Loucy (cell line): ENCODE results near the gene FAM187B.

ENCODE experiments used
- H2AFZ ChIP-seq: fragments of 200-600 bp; sonication (generic); 2 replicates; pipeline ENCODE4 v1.6.0; 2016; ENCODE audit warnings: antibody characterized with exemption, mild to moderate bottlenecking, low read length, moderate library complexity
- H3F3A ChIP-seq: fragments of 200-600 bp; 2 replicates; pipeline ENCODE4 v1.6.0; 2016; ENCODE audit warnings: antibody characterized with exemption, low read depth, mild to moderate bottlenecking
- H3K27me3 ChIP-seq: fragments of 200-600 bp; sonication (generic); 2 replicates; pipeline ENCODE4 v1.6.1; 2014; ENCODE audit warnings: low read length, mild to moderate bottlenecking; ENCODE audit not compliant: insufficient read depth, poor library complexity, severe bottlenecking
- H3K36me3 ChIP-seq: fragments of 200-600 bp; sonication (generic); 2 replicates; pipeline ENCODE4 v1.6.1; 2016; ENCODE audit warnings: low read length; ENCODE audit not compliant: insufficient read depth
- H3K4me1 ChIP-seq: fragments of 200-600 bp; sonication (generic); 2 replicates; pipeline ENCODE4 v1.5.1; 2014; ENCODE audit warnings: low read length, mild to moderate bottlenecking; ENCODE audit not compliant: insufficient read depth, poor library complexity, severe bottlenecking
- H3K4me2 ChIP-seq: fragments of 200-600 bp; sonication (generic); 2 replicates; pipeline ENCODE4 v1.6.0; 2014; ENCODE audit warnings: antibody characterized with exemption, low read length, low read depth, mild to moderate bottlenecking; ENCODE audit not compliant: poor library complexity, severe bottlenecking
- H3K4me3 ChIP-seq: fragments of 200-600 bp; sonication (generic); 2 replicates; pipeline ENCODE4 v1.5.1; 2014; ENCODE audit warnings: low read length, mild to moderate bottlenecking, mixed read lengths; ENCODE audit not compliant: poor library complexity, severe bottlenecking
- H3K79me2 ChIP-seq: fragments of 200-600 bp; sonication (generic); 2 replicates; pipeline ENCODE4 v1.6.1; 2014; ENCODE audit warnings: low read length; ENCODE audit not compliant: insufficient read depth
- H3K9ac ChIP-seq: fragments of 200-600 bp; sonication (generic); 2 replicates; pipeline ENCODE4 v1.6.0; 2014; ENCODE audit warnings: mild to moderate bottlenecking, low read depth, low read length, moderate library complexity; ENCODE audit not compliant: poor library complexity, severe bottlenecking
- H3K9me2 ChIP-seq: fragments of 200-600 bp; sonication (generic); replicated peaks from 2 replicates; pipeline ENCODE4 v1.6.1; 2016; ENCODE audit warnings: low read depth, low read length, mixed read lengths
- H3K9me3 ChIP-seq: fragments of 200-600 bp; sonication (generic); 2 replicates; pipeline ENCODE4 v1.6.1; 2014; ENCODE audit warnings: mild to moderate bottlenecking, antibody characterized with exemption, low read length, low read depth; ENCODE audit not compliant: insufficient read depth
- H4K20me1 ChIP-seq: fragments of 200-600 bp; sonication (generic); 2 replicates; pipeline ENCODE4 v1.6.0; 2014; ENCODE audit warnings: antibody characterized with exemption, low read length, mild to moderate bottlenecking; ENCODE audit not compliant: insufficient read depth, poor library complexity, severe bottlenecking
- EZH2phosphoT487 ChIP-seq: fragments of 200-600 bp; IDR thresholded peaks from 2 replicates; pipeline ENCODE4 v1.6.1; 2018; ENCODE audit warnings: antibody characterized with exemption, mild to moderate bottlenecking, moderate library complexity, borderline replicate concordance
- TF ChIP-seq, protein P1 (sequence below): fragments of 200-600 bp; sonication (generic); conservative IDR thresholded peaks from 2 replicates; pipeline ENCODE4 v1.5.1; 2014; ENCODE audit warnings: mild to moderate bottlenecking, antibody characterized with exemption, low read length

FAM187B gene

DNA sequence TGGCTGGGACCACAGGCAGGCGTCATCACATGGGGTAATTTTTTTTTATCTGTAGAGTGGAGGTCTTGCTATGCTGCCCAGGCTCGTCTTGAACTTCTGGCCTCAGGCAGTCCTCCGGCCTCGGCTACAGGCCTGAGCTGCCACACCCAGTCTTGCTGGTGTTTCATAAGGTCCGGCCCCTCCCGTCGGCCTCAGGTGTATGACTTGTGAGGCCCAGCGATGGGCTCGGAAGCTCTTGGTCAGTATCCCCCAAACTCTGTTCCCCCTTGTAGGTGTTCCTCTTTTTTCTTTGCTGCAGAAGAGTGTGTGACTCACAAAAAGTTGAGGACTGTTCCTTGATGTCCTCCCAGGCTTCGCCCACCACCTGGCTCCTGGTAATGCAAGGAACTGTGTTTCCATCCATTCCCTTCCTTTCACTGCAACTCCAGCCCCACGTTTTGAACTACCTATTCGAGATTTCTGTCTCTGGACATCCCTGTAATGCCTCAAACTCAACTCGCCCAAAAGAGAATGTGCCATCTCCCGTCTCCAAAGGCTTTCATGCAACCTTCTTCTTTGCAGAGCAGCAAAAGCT is 45.2 kb upstream of the FAM187B start:
- peaks cover 29% of the 10 kb centered on the region for H3K79me2 ChIP-seq
- H3K27me3 ChIP-seq: no peaks in the 10 kb centered on the region
- H3K4me3 ChIP-seq: no peak overlapping the region
- no peak overlapping the region for H3K4me2 ChIP-seq
- TF ChIP-seq, protein P1, sequence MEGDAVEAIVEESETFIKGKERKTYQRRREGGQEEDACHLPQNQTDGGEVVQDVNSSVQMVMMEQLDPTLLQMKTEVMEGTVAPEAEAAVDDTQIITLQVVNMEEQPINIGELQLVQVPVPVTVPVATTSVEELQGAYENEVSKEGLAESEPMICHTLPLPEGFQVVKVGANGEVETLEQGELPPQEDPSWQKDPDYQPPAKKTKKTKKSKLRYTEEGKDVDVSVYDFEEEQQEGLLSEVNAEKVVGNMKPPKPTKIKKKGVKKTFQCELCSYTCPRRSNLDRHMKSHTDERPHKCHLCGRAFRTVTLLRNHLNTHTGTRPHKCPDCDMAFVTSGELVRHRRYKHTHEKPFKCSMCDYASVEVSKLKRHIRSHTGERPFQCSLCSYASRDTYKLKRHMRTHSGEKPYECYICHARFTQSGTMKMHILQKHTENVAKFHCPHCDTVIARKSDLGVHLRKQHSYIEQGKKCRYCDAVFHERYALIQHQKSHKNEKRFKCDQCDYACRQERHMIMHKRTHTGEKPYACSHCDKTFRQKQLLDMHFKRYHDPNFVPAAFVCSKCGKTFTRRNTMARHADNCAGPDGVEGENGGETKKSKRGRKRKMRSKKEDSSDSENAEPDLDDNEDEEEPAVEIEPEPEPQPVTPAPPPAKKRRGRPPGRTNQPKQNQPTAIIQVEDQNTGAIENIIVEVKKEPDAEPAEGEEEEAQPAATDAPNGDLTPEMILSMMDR: no peak
- TF ChIP-seq EZH2phosphoT487: no peak
- H3K9me3 ChIP-seq: no peaks in the 10 kb centered on the region
- peaks cover 14% of the 10 kb centered on the region for H4K20me1 ChIP-seq
- H3F3A ChIP-seq: no peaks in the 10 kb centered on the region
- peaks cover 11% of the 10 kb centered on the region for H3K4me1 ChIP-seq
- no peaks in the 10 kb centered on the region for H3K9me2 ChIP-seq
- no peak overlapping the region for H2AFZ ChIP-seq
- H3K36me3 ChIP-seq: peaks cover 29% of the 10 kb centered on the region; the same call in 1 of the 2 replicates
- no peak overlapping the region for H3K9ac ChIP-seq

DNA sequence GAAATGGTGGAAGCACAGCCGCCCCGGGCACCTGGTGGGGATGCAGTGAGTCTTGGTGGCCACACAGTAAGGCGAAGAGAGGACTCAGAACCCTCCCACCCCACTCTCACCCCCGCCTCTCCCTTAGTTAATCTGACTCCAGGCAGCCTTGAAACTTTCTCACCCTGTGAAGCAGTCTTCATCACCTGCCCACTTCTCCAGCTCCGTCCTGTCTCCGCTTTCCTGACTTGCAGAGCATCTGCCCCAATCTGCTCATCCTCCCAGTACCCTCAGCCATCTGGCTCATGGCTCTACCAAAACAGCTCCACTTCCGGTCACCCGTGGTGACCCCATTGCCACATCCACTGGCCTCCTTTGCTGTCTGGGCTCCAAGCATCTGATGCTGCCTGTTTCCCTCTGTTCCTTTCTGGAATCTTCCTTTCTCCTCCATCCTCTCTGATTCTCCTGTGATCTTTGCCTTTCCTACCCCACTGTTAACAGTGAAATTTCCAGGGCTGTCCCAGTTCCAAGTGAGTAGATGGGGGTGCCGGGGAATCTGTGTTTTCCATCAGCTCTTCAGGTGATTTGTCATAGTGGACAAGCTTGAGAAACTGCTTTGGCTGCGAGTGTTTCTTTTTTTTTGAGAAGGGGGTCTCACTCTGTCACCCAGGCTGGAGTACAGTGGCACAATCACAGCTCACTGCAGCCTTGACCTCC is 44.6 kb upstream of the FAM187B start:
- Histone ChIP-seq H3K4me3 (no peak overlapping the region), H3K4me2 (no peak overlapping the region), H3K9me3 (no peaks in the 10 kb centered on the region), H4K20me1 (peaks cover 14% of the 10 kb centered on the region), H3F3A (no peaks in the 10 kb centered on the region), H2AFZ (no peak overlapping the region), H3K27me3 (no peaks in the 10 kb centered on the region), H3K9me2 (no peaks in the 10 kb centered on the region), H3K79me2 (peaks cover 29% of the 10 kb centered on the region), H3K4me1 (peaks cover 11% of the 10 kb centered on the region), H3K36me3 (peaks cover 29% of the 10 kb centered on the region; the same call in 1 of the 2 replicates), H3K9ac (no peak overlapping the region)
- TF ChIP-seq EZH2phosphoT487: no peak
- TF ChIP-seq, protein P1: no peak

DNA sequence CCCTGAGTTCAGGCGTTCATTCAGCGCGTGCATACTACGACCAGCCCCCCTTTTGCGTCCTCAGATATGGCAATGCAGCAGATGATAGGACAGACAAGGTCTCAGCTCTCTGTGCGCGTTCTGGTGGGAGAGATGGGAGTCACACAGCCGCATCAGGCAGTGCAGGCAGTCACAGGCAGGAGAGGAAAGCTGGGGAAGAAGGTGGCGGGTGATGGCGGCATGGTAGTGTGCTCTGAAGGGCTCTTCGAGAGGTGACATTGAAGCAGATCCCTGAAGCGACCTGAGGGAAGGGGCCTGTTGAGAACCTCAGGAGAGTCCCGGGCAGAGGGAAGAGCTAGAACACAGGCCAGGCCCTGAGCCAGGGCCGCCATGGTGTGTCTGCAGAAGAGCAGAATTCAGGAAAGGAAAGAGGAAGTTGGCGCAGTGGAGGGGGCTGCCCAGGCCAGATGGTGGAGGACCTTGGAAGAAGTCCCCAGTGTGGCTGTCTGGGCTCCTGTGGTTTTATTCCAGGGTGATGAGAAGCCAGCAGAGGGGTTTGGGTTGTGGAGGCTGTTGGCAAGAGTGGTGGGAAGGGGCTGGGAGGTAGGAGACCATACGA is 43.7 kb upstream of the FAM187B start:
- H3K4me3 ChIP-seq: no peak overlapping the region
- no peaks in the 10 kb centered on the region for H3K9me2 ChIP-seq
- H3K27me3 ChIP-seq: no peaks in the 10 kb centered on the region
- H3K79me2 ChIP-seq: peaks cover 36% of the 10 kb centered on the region
- H3K36me3 ChIP-seq: peaks cover 29% of the 10 kb centered on the region; the same call in 1 of the 2 replicates
- H3K4me2 ChIP-seq: peak overlapping the region; percentile 16
- peaks cover 18% of the 10 kb centered on the region for H4K20me1 ChIP-seq
- H3K9ac ChIP-seq: no peak overlapping the region
- H3K4me1 ChIP-seq: peaks cover 11% of the 10 kb centered on the region
- no peaks in the 10 kb centered on the region for H3K9me3 ChIP-seq
- no peaks in the 10 kb centered on the region for H3F3A ChIP-seq
- TF ChIP-seq, protein P1: no peak
- no peak for TF ChIP-seq EZH2phosphoT487
- no peak overlapping the region for H2AFZ ChIP-seq
